ENCODE data around the gene ATF6. TPM values are rescaled to one million over a fixed set of nuclear protein-coding genes. Genes with fewer than 3 reads are reported as not detected.
A peak's percentile ranks its signal among the peaks of the same experiment; 100 is the strongest.

The ATF6 gene
- total RNA-seq, 1 donor = 28.6 TPM

DNA sequence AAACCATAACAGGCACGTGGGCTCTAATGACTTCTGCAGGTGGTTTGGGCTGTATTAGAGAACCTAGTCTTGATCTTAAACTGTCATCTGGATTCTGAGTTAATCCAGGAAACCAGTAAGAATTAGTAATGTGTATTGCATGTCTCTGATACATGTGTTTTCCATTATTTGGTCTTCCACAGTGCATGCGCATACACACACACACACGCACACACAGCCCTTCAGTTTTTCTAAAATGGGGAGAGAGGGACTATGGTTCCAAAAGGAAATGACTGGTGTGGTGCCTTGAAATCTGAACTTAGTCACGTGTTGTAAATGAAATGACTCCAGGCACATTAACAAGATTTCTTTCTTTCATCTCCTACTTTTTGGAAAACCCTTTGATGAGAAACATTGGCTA is 190.0 kb downstream of the ATF6 start:
- no peak overlapping the region for H3K4me3 ChIP-seq (ENCODE audit: insufficient read depth, low read length)
- no peaks in the 10 kb centered on the region for H3K27me3 ChIP-seq (ENCODE audit: insufficient read depth, low read length)
- peak overlapping the region; percentile 25 for H3K27ac ChIP-seq (ENCODE audit: low read depth, low read length)
- DNase-seq (ENCODE audit: insufficient read length, low spot score, missing footprints) = peak; percentile 29
- TF ChIP-seq, protein P1, sequence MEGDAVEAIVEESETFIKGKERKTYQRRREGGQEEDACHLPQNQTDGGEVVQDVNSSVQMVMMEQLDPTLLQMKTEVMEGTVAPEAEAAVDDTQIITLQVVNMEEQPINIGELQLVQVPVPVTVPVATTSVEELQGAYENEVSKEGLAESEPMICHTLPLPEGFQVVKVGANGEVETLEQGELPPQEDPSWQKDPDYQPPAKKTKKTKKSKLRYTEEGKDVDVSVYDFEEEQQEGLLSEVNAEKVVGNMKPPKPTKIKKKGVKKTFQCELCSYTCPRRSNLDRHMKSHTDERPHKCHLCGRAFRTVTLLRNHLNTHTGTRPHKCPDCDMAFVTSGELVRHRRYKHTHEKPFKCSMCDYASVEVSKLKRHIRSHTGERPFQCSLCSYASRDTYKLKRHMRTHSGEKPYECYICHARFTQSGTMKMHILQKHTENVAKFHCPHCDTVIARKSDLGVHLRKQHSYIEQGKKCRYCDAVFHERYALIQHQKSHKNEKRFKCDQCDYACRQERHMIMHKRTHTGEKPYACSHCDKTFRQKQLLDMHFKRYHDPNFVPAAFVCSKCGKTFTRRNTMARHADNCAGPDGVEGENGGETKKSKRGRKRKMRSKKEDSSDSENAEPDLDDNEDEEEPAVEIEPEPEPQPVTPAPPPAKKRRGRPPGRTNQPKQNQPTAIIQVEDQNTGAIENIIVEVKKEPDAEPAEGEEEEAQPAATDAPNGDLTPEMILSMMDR (IDR thresholded peaks at IDR 0.05; ENCODE audit: extremely low read depth, low read depth, low read length) = no peak
- no peaks in the 10 kb centered on the region for H3K79me2 ChIP-seq (ENCODE audit: insufficient read depth, low read length)
- no peak overlapping the region for H2AFZ ChIP-seq (ENCODE audit: low read length)
- H3K9me3 ChIP-seq (ENCODE audit: low read depth, low read length) = no peaks in the 10 kb centered on the region
- H3K36me3 ChIP-seq (ENCODE audit: insufficient read depth, low read length) = no peaks in the 10 kb centered on the region
- H3K4me1 ChIP-seq (ENCODE audit: insufficient read depth, low read length) = peaks cover 29% of the 10 kb centered on the region
- no peaks in the 10 kb centered on the region for H4K20me1 ChIP-seq (ENCODE audit: insufficient read depth, low read length)
- H3K4me2 ChIP-seq (ENCODE audit: insufficient read depth, low read length) = no peak overlapping the region

- Histone ChIP-seq H3K4me3 (ENCODE audit: insufficient read depth, low read length) (no peak overlapping the region), H3K9me3 (ENCODE audit: low read depth, low read length) (no peaks in the 10 kb centered on the region), H3K4me2 (ENCODE audit: insufficient read depth, low read length) (no peak overlapping the region), H3K79me2 (ENCODE audit: insufficient read depth, low read length) (no peaks in the 10 kb centered on the region), H2AFZ (ENCODE audit: low read length) (no peak overlapping the region), H3K36me3 (ENCODE audit: insufficient read depth, low read length) (no peaks in the 10 kb centered on the region), H3K27me3 (ENCODE audit: insufficient read depth, low read length) (no peaks in the 10 kb centered on the region), H3K4me1 (ENCODE audit: insufficient read depth, low read length) (peaks cover 37% of the 10 kb centered on the region), H3K27ac (ENCODE audit: low read depth, low read length) (no peak overlapping the region), H4K20me1 (ENCODE audit: insufficient read depth, low read length) (no peaks in the 10 kb centered on the region)
- TF ChIP-seq, protein P1 (IDR thresholded peaks at IDR 0.05; ENCODE audit: extremely low read depth, low read depth, low read length) = no peak
- no peak for DNase-seq (ENCODE audit: insufficient read length, low spot score, missing footprints)
These were observed 190.8 kb downstream of the ATF6 start for GRCh38 chr1:161956930-161957329.

GRCh38 chr1:161958425-161958824 is 192.3 kb downstream of the ATF6 start:
- DNase-seq (ENCODE audit: insufficient read length, low spot score, missing footprints) = peak; percentile 30
- H3K4me2 ChIP-seq (ENCODE audit: insufficient read depth, low read length) = peak overlapping the region; percentile 11
- H3K4me1 ChIP-seq (ENCODE audit: insufficient read depth, low read length) = peaks cover 45% of the 10 kb centered on the region

DNA sequence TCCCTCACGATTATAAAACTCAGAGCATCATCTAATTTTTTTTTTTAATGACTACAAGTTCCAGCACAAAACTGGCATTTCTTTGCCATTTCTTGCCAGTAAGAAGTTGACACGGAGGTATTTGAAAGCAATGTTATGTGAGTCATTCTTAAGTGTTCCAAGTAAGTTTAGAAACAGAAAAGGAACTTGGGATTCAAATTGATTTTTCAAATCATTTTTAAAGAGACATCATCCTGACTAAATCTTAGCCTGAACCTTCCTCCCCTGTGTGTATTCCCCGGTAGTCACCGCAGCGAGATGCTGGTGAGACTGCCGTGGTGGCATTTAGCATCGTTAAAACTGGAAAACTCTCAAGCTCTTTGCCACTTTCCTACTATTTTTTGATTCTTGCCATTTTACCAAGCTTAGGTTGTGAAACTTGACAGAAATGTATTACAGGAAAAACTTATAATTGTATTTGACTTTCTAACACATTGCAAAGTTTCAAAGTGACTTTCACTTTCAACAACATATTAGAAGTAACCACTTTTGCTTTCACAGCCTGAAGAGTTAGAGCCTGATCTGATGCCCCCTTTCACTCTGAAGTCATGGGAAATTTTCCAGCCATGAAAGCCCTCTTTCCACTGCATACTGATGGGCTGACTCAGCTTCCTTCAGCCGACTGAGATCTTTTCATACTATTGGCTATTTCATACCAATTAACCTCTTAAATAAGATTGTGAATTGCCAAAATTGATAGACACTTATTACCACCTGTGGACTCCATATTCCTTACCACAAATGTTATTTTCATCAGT is 196.2 kb downstream of the ATF6 start:
- Histone ChIP-seq H3K9me3 (ENCODE audit: low read depth, low read length) (no peaks in the 10 kb centered on the region), H3K4me3 (ENCODE audit: insufficient read depth, low read length) (peak overlapping the region; percentile 71), H3K36me3 (ENCODE audit: insufficient read depth, low read length) (no peaks in the 10 kb centered on the region), H3K79me2 (ENCODE audit: insufficient read depth, low read length) (no peaks in the 10 kb centered on the region), H3K27ac (ENCODE audit: low read depth, low read length) (peak overlapping the region; percentile 99), H2AFZ (ENCODE audit: low read length) (peak overlapping the region; percentile 21), H3K4me1 (ENCODE audit: insufficient read depth, low read length) (peaks cover 31% of the 10 kb centered on the region), H3K4me2 (ENCODE audit: insufficient read depth, low read length) (peak overlapping the region; percentile 89), H4K20me1 (ENCODE audit: insufficient read depth, low read length) (no peaks in the 10 kb centered on the region), H3K27me3 (ENCODE audit: insufficient read depth, low read length) (no peaks in the 10 kb centered on the region)
- TF ChIP-seq, protein P1 (IDR thresholded peaks at IDR 0.05; ENCODE audit: extremely low read depth, low read depth, low read length) = peak; percentile 8
- peak; percentile 93 for DNase-seq (ENCODE audit: insufficient read length, low spot score, missing footprints)

More at GRCh38 chr1:161958425-161958824, 192.3 kb downstream of the ATF6 start:
- no peaks in the 10 kb centered on the region for H3K27me3 ChIP-seq (ENCODE audit: insufficient read depth, low read length)
- H4K20me1 ChIP-seq (ENCODE audit: insufficient read depth, low read length) = no peaks in the 10 kb centered on the region
- TF ChIP-seq, protein P1 (IDR thresholded peaks at IDR 0.05; ENCODE audit: extremely low read depth, low read depth, low read length) = no peak
- H3K27ac ChIP-seq (ENCODE audit: low read depth, low read length) = no peak overlapping the region
- no peak overlapping the region for H3K4me3 ChIP-seq (ENCODE audit: insufficient read depth, low read length)
- no peaks in the 10 kb centered on the region for H3K36me3 ChIP-seq (ENCODE audit: insufficient read depth, low read length)
- H3K79me2 ChIP-seq (ENCODE audit: insufficient read depth, low read length) = no peaks in the 10 kb centered on the region
- H3K9me3 ChIP-seq (ENCODE audit: low read depth, low read length) = no peaks in the 10 kb centered on the region
- H2AFZ ChIP-seq (ENCODE audit: low read length) = no peak overlapping the region
